Fibroblast of lung (primary cell): Measurements from ENCODE around the gene LRRC3. TPM values are rescaled to one million over a fixed set of nuclear protein-coding genes. Genes with fewer than 3 reads are reported as not detected.

Source experiments
- DNase-seq, 2 donors: peaks; one replicate each; pipeline versions ENCODE4 v3.0.0 to v3.0.0-alpha.2; 2010; ENCODE audit warnings: low read depth in 2 of 2
- H2AFZ ChIP-seq: 2 replicates; pipeline ENCODE4 v1.5.1; 2012; ENCODE audit warnings: low read length, control low read depth, inconsistent platforms
- H3K27ac ChIP-seq: 2 replicates; pipeline ENCODE4 v1.5.1; 2011; ENCODE audit warnings: low read length, control low read depth; ENCODE audit not compliant: insufficient read depth
- H3K27me3 ChIP-seq: 2 replicates; pipeline ENCODE4 v1.5.1; 2011; ENCODE audit warnings: mild to moderate bottlenecking, low read length; ENCODE audit not compliant: control insufficient read depth, insufficient read depth
- H3K36me3 ChIP-seq: 2 replicates; pipeline ENCODE4 v1.5.1; 2011; ENCODE audit warnings: low read length; ENCODE audit not compliant: control insufficient read depth, insufficient read depth
- H3K4me1 ChIP-seq: 2 replicates; pipeline ENCODE4 v1.5.1; 2011; ENCODE audit warnings: low read length; ENCODE audit not compliant: control insufficient read depth, insufficient read depth; ENCODE audit errors: extremely low read depth
- H3K4me2 ChIP-seq: 2 replicates; pipeline ENCODE4 v1.5.1; 2011; ENCODE audit warnings: low read length, control low read depth; ENCODE audit not compliant: insufficient read depth; ENCODE audit errors: extremely low read depth
- H3K4me3 ChIP-seq, 4 experiments: fragments of 200-600 bp in 1 of 4; sonication (generic) in 1 of 4; replicated peaks in 1 of 4; 2 replicates each; pipeline ENCODE4 v1.5.1; 2011 to 2016; ENCODE audit warnings: low read length in 4 of 4, low read depth in 3 of 4, mild to moderate bottlenecking in 3 of 4, control low read depth in 2 of 4, inconsistent platforms in 1 of 4, mixed read lengths in 1 of 4; ENCODE audit not compliant: insufficient read depth in 1 of 4; ENCODE audit errors: control extremely low read depth in 1 of 4
- H3K79me2 ChIP-seq: 2 replicates; pipeline ENCODE4 v1.5.1; 2012; ENCODE audit warnings: mild to moderate bottlenecking, low read length, inconsistent platforms; ENCODE audit not compliant: control insufficient read depth, insufficient read depth
- H3K9ac ChIP-seq: 2 replicates; pipeline ENCODE4 v1.5.1; 2011; ENCODE audit warnings: mild to moderate bottlenecking, low read length, control low read depth; ENCODE audit not compliant: insufficient read depth
- H3K9me3 ChIP-seq: 2 replicates; pipeline ENCODE4 v1.5.1; 2012; ENCODE audit warnings: low read depth, low read length; ENCODE audit not compliant: control insufficient read depth, insufficient read depth
- H4K20me1 ChIP-seq: 2 replicates; pipeline ENCODE4 v1.5.1; 2011; ENCODE audit warnings: low read length; ENCODE audit not compliant: control insufficient read depth, insufficient read depth; ENCODE audit errors: extremely low read depth
- EZH2 ChIP-seq: IDR thresholded peaks from 2 replicates; pipeline ENCODE4 v1.5.1; 2012; ENCODE audit warnings: low read length, control low read depth, mild to moderate bottlenecking; ENCODE audit errors: missing control alignments
- polyA plus RNA-seq, 2 donors: library from polyadenylated mRNA; depleted of rRNA in 1 of 2; stranded (reverse) in 1 of 2; unstranded in 1 of 2; fragments of >200 nt; gene quantifications; 2 replicates each; pipeline ENCODE4 v1.2.1, GENCODE V29; 2011 to 2012; ENCODE audit warnings: missing spikeins in 1 of 2
- total RNA-seq: library from RNA; depleted of rRNA; stranded (reverse); fragments of >200 nt; gene quantifications from 2 replicates; pipeline ENCODE4 v1.2.1, GENCODE V29; 2014
- TF ChIP-seq, protein P1 (sequence below), 2 donors: IDR thresholded peaks in 1 of 2; conservative IDR thresholded peaks in 1 of 2; 1 replicate in 1 of 2; 2 replicates in 1 of 2; pipeline ENCODE4 v1.5.1; 2011 to 2012; ENCODE audit warnings: low read length in 2 of 2, control low read depth in 1 of 2, inconsistent platforms in 1 of 2, low read depth in 1 of 2, mild to moderate bottlenecking in 1 of 2

The LRRC3 gene
- total and polyA plus RNA-seq, 2 donors (not counting 1 experiment from before 2014, with no cell fraction given) = 0.50 to 0.52 TPM

DNA sequence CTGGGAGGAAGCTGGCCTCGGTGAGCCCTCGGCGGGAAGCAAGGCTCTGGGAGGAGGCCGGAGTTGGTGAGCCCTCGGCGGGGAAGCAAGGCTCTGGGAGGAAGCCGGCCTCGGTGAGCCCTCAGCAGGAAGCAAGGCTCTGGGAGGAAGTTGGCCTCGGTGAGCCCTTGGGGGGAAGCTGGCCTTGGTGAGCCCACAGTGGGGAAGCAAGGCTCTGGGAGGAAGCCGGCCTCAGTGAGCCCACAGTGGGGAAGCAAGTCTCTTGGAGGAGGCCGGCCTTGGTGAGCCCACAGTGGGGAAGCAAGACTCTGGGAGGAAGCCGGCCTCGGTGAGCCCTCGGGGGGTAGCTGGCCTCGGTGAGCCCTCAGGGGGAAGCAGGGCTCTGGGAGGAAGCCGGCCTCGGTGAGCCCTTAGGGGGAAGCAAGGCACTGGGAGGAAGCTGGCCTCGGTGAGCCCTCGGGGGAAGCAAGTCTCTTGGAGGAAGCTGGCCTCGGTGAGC, 48.6 kb downstream of the LRRC3 start:
- no peaks in the 10 kb centered on the region for H3K27me3 ChIP-seq
- H4K20me1 ChIP-seq = no peaks in the 10 kb centered on the region

GRCh38 chr21:44505673-44506278, 50.5 kb downstream of the LRRC3 start:
- H3K9me3 ChIP-seq = no peaks in the 10 kb centered on the region
- H3K36me3 ChIP-seq = no peaks in the 10 kb centered on the region
- no peak for DNase-seq
- no peaks in the 10 kb centered on the region for H3K27me3 ChIP-seq
- no peak overlapping the region for H3K9ac ChIP-seq
- no peak overlapping the region for H2AFZ ChIP-seq
- no peaks in the 10 kb centered on the region for H3K79me2 ChIP-seq
- H4K20me1 ChIP-seq = no peaks in the 10 kb centered on the region
- no peaks in the 10 kb centered on the region for H3K4me1 ChIP-seq
- no peak overlapping the region for H3K27ac ChIP-seq
- H3K4me3 ChIP-seq = no peak overlapping the region
- TF ChIP-seq, protein P1, sequence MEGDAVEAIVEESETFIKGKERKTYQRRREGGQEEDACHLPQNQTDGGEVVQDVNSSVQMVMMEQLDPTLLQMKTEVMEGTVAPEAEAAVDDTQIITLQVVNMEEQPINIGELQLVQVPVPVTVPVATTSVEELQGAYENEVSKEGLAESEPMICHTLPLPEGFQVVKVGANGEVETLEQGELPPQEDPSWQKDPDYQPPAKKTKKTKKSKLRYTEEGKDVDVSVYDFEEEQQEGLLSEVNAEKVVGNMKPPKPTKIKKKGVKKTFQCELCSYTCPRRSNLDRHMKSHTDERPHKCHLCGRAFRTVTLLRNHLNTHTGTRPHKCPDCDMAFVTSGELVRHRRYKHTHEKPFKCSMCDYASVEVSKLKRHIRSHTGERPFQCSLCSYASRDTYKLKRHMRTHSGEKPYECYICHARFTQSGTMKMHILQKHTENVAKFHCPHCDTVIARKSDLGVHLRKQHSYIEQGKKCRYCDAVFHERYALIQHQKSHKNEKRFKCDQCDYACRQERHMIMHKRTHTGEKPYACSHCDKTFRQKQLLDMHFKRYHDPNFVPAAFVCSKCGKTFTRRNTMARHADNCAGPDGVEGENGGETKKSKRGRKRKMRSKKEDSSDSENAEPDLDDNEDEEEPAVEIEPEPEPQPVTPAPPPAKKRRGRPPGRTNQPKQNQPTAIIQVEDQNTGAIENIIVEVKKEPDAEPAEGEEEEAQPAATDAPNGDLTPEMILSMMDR (conservative IDR thresholded peaks at IDR 0.05 in 1 of 2, IDR thresholded peaks at IDR 0.05 in 1 of 2; ENCODE audit: low read depth in 1 of 2, low read length in 2 of 2) = no peak
- no peak for TF ChIP-seq EZH2
- H3K4me2 ChIP-seq = no peak overlapping the region

More for the DNA sequence above, 48.6 kb downstream of the LRRC3 start:
- no peak overlapping the region for H3K27ac ChIP-seq
- TF ChIP-seq EZH2 = no peak
- TF ChIP-seq, protein P1 (conservative IDR thresholded peaks at IDR 0.05 in 1 of 2, IDR thresholded peaks at IDR 0.05 in 1 of 2; ENCODE audit: low read depth in 1 of 2, low read length in 2 of 2) = no peak
- no peak for DNase-seq
- H3K36me3 ChIP-seq = no peaks in the 10 kb centered on the region
- H2AFZ ChIP-seq = no peak overlapping the region
- no peak overlapping the region for H3K4me3 ChIP-seq
- no peaks in the 10 kb centered on the region for H3K9me3 ChIP-seq
- no peak overlapping the region for H3K4me2 ChIP-seq
- no peaks in the 10 kb centered on the region for H3K79me2 ChIP-seq
- H3K9ac ChIP-seq = no peak overlapping the region
- no peaks in the 10 kb centered on the region for H3K4me1 ChIP-seq

- Histone ChIP-seq H3K27ac (no peak overlapping the region), H3K9ac (no peak overlapping the region), H3K36me3 (no peaks in the 10 kb centered on the region), H3K4me3 (no peak overlapping the region), H3K9me3 (no peaks in the 10 kb centered on the region), H4K20me1 (no peaks in the 10 kb centered on the region), H3K4me1 (no peaks in the 10 kb centered on the region), H3K27me3 (no peaks in the 10 kb centered on the region), H2AFZ (no peak overlapping the region), H3K79me2 (no peaks in the 10 kb centered on the region), H3K4me2 (no peak overlapping the region)
- TF ChIP-seq, protein P1 (conservative IDR thresholded peaks at IDR 0.05 in 1 of 2, IDR thresholded peaks at IDR 0.05 in 1 of 2; ENCODE audit: low read depth in 1 of 2, low read length in 2 of 2) = no peak
- TF ChIP-seq EZH2 = no peak
- no peak for DNase-seq
Measured at GRCh38 chr21:44506279-44507255, 51.3 kb downstream of the LRRC3 start.
